HL-60/S4 treated with retinoic acid at 250 ng/mL for 4 days and 3 days (cell line): ENCODE data around the gene DPYSL4.

Source experiments
- in situ Hi-C: fragments of 300-500 bp; cut with MboI; formaldehyde crosslinking; loops from 2 replicates; pipeline ENCODE4 v1.7.0; 2022; ENCODE audit warnings: low sequenced_read_pairs

DPYSL4 gene

GRCh38 chr10:132225073-132225848 lies 38.5 kb downstream of the DPYSL4 start:
- in situ Hi-C loops = loop anchor here (10.0 kb wide), 3 partner anchors 140 to 410 kb away; no protein-coding TSS in a partner anchor

- in situ Hi-C loops = loop anchor here (10.0 kb wide), 3 partner anchors 139 to 409 kb away; no protein-coding TSS in a partner anchor
Observed at GRCh38 chr10:132225849-132226205, 39.1 kb downstream of the DPYSL4 start.

- in situ Hi-C loops = loop anchor here (10.0 kb wide), 3 partner anchors 138 to 408 kb away; no protein-coding TSS in a partner anchor
Observed at GRCh38 chr10:132226586-132227405, 40.0 kb downstream of the DPYSL4 start.

GRCh38 chr10:132227851-132228390 lies 41.2 kb downstream of the DPYSL4 start:
- in situ Hi-C loops = loop anchor here (10.0 kb wide), 3 partner anchors 137 to 407 kb away; no protein-coding TSS in a partner anchor

GRCh38 chr10:132228616-132229015 lies 41.9 kb downstream of the DPYSL4 start:
- in situ Hi-C loops = loop anchor here (10.0 kb wide), 3 partner anchors 136 to 406 kb away; no protein-coding TSS in a partner anchor

GRCh38 chr10:132229096-132229495 lies 42.3 kb downstream of the DPYSL4 start:
- in situ Hi-C loops = loop anchor here (10.0 kb wide), 3 partner anchors 136 to 406 kb away; no protein-coding TSS in a partner anchor

GRCh38 chr10:132229834-132230556 lies 43.2 kb downstream of the DPYSL4 start:
- in situ Hi-C loops = loop anchor here (10.0 kb wide), 3 partner anchors 135 to 405 kb away; no protein-coding TSS in a partner anchor

- in situ Hi-C loops = no loop called here
Observed at GRCh38 chr10:132230557-132231210, 43.9 kb downstream of the DPYSL4 start.

- in situ Hi-C loops = no loop called here
Observed at GRCh38 chr10:132231656-132232022, 44.9 kb downstream of the DPYSL4 start.

- in situ Hi-C loops = no loop called here
Observed at GRCh38 chr10:132232023-132232951, 45.5 kb downstream of the DPYSL4 start.

GRCh38 chr10:132232981-132233380 lies 46.2 kb downstream of the DPYSL4 start:
- in situ Hi-C loops = no loop called here

- in situ Hi-C loops = no loop called here
Observed at GRCh38 chr10:132233501-132234085, 46.8 kb downstream of the DPYSL4 start.

- in situ Hi-C loops = no loop called here
Observed at GRCh38 chr10:132234860-132235259, 48.1 kb downstream of the DPYSL4 start.

- in situ Hi-C loops = no loop called here
Observed at GRCh38 chr10:132236161-132236560, 49.4 kb downstream of the DPYSL4 start.

GRCh38 chr10:132236881-132237280 lies 50.1 kb downstream of the DPYSL4 start:
- in situ Hi-C loops = no loop called here

GRCh38 chr10:132237396-132237795 lies 50.6 kb downstream of the DPYSL4 start:
- in situ Hi-C loops = no loop called here

- in situ Hi-C loops = no loop called here
Observed at GRCh38 chr10:132237871-132238270, 51.1 kb downstream of the DPYSL4 start.

- in situ Hi-C loops = no loop called here
Observed at GRCh38 chr10:132238371-132239125, 51.8 kb downstream of the DPYSL4 start.
